Inflammatory macrophage treated with lipopolysaccharide for 4 hours (primary cell): Measurements from ENCODE around the gene DHCR24.
A peak's percentile ranks its signal among the peaks of the same experiment; 100 is the strongest.

Experiments
- DNase-seq: peaks from one replicate; pipeline ENCODE4 v3.0.0-alpha.2; 2020

Gene DHCR24

DNA sequence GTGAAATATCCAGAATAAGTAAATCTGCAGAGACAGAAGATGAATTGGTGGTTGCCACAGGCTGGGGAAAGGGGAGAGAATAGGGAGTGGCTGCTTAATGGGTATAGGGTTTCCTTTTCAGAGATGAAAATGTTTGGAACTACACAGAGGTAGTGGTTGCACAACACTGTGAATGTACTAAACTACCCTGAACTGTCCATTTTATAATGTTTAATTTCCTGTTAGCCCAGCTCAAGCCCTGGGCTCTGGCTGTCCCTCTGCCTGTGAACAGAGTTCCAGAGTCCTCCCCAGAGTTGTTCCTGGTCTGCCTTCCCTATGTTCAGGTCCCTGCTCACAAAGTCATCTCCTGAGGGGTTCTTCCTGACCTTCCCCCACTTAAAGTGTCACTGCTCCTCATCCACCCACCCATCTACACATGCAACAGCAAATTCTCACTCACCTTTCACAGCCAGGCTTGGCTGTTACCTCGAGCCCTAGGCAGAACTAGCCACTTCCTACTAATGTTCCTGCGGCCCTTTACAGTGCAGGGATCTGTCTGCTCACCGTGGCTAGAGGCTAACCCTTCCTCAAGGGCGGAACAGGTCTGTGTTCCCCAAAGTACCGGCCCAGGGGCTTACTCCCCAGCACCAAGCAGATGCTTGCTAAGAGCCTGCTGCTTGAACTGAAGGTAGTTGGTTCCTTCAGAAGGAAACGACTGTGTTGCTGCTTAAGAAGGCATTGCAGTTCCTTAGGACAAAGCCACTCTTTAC is 22.4 kb downstream of the DHCR24 start:
- no peak for DNase-seq

GRCh38 chr1:54863267-54863665 is 23.7 kb downstream of the DHCR24 start:
- no peak for DNase-seq

- DNase-seq = no peak
These were observed 25.8 kb downstream of the DHCR24 start for GRCh38 chr1:54861070-54861761.

DNA sequence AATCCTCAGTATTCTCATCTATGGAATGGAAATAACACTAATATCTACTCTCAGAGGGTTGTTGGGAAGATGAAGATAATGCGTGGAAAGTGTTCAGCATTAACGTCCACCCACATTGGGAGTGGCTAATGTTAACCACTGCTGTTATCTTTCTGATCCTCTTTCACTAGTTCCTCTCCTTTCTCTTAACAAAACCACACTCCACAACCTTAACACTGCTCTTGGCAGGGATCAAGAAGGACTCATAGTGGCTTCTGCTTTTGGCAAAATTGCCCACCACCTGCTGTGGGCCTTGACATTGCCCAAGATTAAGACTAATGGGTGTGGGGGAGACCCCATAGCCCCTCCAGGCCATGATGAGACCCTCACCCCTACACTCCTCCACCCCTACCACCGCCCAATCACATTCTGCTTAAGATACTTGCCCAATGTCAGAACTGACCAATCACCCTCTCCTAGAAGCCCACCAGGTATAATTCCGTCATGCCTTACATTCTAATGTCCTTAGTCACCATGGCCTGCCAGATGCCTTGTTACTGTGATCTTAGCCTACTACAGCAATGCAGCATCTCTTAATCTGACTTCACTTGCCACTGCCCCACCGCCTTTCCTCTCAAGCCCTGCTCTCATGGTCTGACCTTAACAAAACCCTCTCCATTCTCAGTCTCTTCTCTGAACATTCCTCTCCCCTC is 27.1 kb downstream of the DHCR24 start:
- peak; percentile 33 for DNase-seq

GRCh38 chr1:54857746-54858561 is 29.0 kb downstream of the DHCR24 start:
- DNase-seq = peak; percentile 49

GRCh38 chr1:54857141-54857540 is 29.9 kb downstream of the DHCR24 start:
- no peak for DNase-seq

DNA sequence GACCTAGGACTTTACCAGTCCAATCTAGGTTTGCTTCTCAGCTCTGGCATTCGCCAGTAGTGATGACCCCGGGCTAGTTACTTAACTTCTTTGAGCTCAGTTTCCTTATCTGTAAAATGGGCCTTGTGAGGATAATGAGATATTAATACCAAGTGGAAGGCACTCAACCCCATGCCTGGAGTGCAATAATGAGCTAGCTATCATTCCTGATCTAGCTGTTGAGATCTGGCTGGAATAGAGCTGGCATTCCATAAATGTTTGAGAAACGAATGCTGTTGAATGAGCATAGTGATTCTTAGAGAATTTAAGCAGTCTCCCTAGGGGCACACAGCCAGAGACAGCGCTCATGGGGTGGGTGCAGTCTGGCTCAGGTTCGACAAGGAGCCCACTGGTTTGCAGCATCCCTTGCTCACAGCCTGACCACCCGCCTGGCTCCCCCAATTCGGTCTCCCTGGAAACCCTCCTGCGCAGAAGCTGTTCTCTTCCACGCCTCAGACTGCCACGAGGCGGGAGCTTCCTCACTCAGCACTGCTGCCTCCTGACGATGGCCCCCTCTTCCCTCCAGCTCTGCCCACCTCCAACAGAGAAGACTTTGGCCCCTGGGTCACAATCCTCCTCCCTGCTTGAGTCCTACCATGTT is 32.5 kb downstream of the DHCR24 start:
- no peak for DNase-seq

DNA sequence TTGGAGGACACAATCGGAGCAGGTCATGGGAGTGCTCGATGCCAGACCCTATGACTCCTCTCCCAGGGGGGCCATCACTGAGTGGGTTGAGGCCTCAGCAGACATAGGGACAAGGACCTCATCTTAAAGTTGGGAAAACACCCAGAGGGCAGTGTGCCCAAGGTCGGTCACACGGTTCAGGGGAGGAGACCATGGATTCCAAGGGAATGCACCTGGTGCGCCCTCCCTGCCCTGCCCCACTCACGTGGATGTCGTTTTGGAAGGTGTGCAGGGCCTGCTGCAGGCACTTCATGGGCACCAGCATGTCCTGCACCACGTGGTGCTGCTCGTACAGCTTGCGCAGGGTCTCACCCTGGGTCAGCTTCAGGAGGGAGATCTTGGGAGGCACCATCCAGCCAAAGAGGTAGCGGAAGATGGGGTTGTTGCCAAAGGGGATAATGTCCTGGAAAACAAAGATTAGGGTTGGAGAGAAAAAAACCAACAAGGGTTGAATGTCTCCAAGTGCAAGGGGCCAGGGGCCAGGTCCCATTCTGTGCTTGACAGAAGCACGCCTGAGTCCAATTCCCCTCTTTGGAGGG is 33.1 kb downstream of the DHCR24 start:
- DNase-seq = no peak

DNA sequence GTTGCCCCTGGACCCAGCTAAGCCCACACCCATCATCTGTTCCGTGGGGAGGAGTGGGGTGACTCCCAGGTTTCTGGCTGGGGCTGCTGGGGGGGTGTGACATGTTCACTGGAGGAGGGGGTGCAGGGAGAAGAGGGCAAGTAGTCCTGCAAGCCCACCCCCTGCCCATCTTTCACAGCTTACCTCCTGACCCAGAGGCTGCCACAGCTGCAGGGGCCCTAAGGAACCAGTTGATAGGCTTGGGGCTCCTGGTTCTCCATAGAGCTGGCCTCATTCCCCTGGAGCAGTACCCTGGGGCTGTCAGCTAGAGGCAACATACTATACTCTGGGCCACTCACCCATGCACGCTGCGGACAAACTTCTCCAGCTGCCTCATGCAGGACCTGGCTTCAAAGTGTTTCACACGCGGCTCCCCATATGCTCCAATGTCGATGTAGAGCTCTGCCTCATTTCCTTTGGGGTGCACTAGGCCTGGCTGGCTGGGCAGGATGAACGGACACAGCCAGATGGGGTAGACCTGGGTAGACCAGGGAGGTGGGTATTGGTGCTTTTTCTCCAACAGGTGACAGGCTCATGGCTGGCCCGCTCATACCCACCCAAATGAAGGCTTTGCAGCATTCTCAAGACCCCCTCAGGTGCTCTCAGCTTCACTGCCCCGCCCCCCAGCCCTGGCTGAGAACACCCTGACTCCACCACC is 33.8 kb downstream of the DHCR24 start:
- DNase-seq = no peak

DNA sequence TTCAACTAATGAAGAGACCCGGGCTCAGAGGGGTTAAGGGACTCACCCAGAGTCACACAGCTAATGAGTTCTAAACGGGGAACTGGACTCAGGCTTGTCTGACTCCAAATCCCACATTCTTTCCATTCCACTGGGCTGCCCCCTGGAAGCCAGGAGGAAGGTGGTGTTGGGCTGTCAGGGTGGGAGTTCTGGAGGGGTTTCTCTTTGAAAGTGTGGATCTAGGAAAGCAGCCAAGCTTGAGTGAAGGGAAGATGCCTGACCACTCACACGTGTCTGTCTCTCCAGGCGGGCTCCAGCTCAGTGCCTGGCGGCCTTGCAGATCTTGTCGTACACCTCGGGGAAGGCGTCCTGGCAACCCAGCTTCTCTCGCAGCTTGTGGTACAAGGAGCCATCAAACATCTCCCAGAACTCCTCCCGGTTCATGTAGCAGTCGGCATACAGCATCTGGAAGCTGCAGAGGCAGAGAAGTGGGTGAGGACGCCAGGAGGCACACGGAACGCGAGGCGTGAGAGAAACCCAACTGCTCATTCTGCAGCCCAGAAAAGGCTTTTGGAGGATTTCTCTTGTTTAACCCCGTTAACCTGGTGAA is 35.0 kb downstream of the DHCR24 start:
- DNase-seq = no peak

DNA sequence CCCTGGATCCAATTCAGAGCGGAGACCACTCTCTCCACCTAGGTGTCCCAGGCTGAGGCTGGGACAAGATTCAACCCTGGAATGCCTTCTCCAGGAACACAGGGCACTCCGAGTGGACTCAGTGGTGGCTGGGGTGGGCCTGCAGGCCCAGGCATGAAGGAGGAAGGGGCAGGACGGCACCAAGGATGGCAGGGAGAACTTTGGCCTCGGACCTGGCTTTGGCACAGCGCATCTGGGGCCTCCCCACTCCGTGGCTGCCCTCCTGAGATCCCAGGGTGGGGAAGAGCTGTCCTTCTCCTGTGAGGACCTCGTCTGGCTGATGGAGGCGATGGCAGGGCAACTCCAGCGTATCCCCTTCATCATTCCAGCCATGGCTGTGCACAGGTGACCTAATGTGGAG is 35.6 kb downstream of the DHCR24 start:
- DNase-seq = no peak

DNA sequence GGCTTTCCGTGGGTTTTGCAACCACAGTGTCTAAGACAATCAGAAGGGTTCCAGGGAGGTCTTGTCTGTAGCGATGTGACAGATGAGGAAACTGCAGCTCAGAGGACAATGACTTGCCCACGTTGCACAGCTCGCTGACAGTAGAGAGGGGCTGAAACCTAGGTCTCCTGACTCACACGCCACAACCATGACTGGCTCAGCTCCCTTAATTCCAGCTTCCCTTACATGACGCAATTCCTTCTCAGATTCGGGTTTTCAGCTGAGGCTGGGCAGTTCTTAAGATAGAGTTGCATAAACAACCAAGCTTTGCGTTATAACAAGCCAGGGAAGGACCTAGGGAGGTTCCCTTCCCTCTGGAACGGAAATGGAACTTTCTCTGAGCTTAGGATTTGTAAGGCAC is 36.3 kb downstream of the DHCR24 start:
- DNase-seq = peak; percentile 83

GRCh38 chr1:54850069-54850730 is 36.8 kb downstream of the DHCR24 start:
- no peak for DNase-seq

DNA sequence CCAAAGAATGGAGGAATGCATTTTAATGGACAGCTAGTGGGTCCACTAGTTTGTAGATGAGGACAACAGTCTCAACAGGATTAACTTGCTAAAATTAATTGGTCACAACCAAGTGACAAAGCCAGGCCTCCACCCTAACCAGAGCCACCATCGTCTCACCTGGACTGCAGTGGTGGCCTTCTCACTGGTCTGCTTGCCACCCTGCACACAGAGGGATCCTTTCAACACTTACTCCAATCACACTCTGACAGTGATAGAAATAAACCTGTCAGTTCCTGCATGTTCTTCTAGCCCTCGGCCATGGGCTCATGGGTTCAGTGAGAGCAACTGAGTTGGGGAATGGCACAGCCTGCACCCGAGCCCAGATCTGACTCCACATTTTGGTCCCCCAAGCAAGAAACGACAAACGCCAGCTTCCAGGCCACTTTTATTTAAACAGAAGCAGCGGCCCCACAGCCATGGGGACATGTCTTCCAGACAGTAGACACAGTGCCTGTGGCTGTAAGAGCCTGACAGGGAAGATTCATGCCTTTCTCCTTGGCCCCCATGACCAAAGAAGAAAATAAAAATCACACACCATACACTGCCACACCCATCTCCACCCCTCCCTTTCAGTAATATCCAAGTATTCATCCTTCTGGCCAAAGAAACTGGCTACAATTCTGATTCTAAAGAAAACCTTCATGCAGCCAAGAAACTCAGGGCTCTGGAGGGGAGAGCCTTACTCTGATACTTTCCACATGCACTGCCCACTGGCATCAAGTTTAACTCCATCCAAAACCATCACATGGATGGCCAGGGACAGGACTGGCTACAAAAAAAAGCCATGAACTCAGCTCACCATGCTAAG is 37.6 kb downstream of the DHCR24 start:
- no peak for DNase-seq

DNA sequence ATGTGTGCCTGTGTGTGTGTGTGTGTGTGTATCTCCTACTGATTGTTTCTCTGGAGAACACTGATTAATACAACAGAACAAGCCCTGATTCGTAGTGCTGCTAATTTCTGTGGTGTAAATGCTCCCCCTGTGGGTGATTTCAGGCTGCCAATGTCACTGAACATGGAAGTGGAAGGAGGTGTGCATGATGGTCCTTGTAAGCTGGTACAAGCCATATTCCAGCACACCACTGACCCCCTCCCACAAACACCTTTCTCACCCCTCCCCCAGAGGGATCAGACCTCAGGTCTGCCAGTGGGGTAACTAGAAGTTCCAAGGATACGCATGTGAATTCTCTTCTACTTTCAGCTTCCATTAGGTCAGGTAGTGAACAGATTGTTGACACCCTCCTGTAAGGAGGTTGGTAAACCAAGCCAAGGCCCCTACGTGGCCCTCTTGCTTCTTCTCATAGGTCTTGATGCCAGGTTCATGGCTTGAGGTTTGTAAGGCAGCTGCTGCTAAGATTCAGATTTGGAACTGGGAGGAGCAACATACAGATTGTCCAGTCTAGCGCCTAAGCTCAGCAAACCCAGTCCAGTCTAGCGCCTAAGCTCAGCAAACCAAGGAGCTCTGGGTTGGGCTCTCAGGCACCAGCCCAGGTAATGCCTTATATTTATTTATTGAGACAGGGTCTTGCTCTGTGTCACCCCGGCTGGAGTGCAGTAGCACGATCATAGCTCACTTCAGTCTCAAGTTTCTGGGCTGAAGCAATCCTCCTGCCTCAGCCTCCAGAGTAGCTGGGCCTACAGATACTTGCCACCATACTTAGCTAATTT is 38.7 kb downstream of the DHCR24 start:
- DNase-seq = no peak

GRCh38 chr1:54846716-54847284 is 40.2 kb downstream of the DHCR24 start:
- no peak for DNase-seq

DNA sequence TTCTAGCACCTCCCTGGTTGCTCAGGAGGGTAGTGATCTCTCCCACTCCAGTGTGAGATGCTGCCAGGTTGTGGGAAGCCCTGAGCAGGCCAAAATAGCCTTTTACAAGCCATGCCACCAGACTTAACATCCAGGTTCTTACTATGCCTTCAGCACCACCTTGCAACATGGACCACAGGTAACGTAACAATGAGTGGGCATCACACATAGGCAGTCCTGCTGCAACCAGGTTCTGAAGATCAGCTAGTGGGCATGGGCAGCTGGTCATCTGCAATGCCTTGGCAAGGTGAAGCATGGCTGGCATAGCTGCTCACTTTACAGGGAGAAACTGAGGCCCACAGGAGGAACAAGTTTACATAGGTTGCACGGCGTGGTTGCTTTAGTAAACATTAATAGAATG is 40.7 kb downstream of the DHCR24 start:
- no peak for DNase-seq

- no peak for DNase-seq
These were observed 41.2 kb downstream of the DHCR24 start for GRCh38 chr1:54845772-54846171.
